ENCODE results near the gene SPATA32. TPM values are rescaled to one million over a fixed set of nuclear protein-coding genes. Genes with fewer than 3 reads are reported as not detected.

Gene SPATA32
- total and polyA plus RNA-seq, 2 donors from 2014 or later = not detected

DNA sequence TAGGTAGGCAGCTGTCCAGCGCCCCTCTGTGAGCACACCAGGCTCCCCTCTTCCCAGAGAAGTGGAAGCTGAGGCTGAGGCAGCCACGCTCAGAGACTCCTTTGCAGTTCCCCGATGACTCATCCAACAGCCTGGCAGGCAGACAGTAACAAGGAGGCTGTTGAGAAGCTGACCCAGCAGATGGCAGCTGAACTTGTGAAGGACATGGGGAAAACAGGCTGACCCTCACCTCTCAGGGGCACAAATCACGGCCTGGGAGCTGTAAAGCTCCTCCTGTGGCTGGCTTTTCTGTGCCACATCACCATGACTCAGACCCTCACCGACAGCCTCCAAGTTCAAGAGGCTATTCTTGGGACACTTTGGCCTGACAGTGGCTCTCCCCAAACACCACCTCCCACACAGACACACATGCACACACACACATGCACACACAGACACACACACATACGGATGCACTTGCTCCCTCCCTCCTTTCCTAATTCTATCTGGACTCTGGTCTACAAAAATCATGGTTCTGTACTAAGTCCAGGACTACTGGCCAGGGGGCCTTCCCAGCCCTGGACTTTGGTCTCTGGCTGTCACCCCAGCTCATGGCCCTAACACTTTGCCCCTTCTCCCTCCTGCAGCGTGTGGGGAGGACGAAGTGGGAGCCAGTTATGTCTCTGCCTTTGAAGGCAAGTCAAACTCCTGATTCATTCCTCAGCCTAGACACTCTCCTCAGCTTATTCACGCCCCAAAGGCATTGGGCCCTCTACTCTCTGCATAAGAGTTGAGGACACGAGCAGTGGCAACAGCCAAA, 31.7 kb upstream of the SPATA32 start:
- intact Hi-C loops (cut with DNase I) = no loop called here
- Histone ChIP-seq H3K27ac (ENCODE audit: low read depth in 2 of 2, low read length in 2 of 2) (peak overlapping the region; percentile 15 to 73), H3K9ac (ENCODE audit: low read length in 3 of 3) (peak overlapping the region in 1 of 3 donors; percentile 47), H3K36me3 (ENCODE audit: control insufficient read depth in 2 of 3, insufficient read depth in 3 of 3, low read length in 3 of 3) (peaks cover 0 to 7% (median 0%) of the 10 kb centered on the region in 3 donors), H3K27me3 (ENCODE audit: control insufficient read depth, insufficient read depth, low read length) (no peaks in the 10 kb centered on the region), H3K9me3 (ENCODE audit: control insufficient read depth in 2 of 3, insufficient read depth in 1 of 3, low read length in 3 of 3) (no peaks in the 10 kb centered on the region), H3K4me3 (ENCODE audit: low read length in 3 of 3) (no peak overlapping the region), H3K4me1 (ENCODE audit: control insufficient read depth in 2 of 3, insufficient read depth in 2 of 3, low read depth in 1 of 3, low read length in 3 of 3) (peaks cover 4 to 77% (median 60%) of the 10 kb centered on the region in 3 donors)
- DNase-seq (peak in 1 of 5 donors; percentile 87), FAIRE-seq (no peak)
- TF ChIP-seq, protein P1, sequence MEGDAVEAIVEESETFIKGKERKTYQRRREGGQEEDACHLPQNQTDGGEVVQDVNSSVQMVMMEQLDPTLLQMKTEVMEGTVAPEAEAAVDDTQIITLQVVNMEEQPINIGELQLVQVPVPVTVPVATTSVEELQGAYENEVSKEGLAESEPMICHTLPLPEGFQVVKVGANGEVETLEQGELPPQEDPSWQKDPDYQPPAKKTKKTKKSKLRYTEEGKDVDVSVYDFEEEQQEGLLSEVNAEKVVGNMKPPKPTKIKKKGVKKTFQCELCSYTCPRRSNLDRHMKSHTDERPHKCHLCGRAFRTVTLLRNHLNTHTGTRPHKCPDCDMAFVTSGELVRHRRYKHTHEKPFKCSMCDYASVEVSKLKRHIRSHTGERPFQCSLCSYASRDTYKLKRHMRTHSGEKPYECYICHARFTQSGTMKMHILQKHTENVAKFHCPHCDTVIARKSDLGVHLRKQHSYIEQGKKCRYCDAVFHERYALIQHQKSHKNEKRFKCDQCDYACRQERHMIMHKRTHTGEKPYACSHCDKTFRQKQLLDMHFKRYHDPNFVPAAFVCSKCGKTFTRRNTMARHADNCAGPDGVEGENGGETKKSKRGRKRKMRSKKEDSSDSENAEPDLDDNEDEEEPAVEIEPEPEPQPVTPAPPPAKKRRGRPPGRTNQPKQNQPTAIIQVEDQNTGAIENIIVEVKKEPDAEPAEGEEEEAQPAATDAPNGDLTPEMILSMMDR (IDR thresholded peaks at IDR 0.05; ENCODE audit: borderline replicate concordance, extremely low read depth, insufficient read depth) = peak; percentile 11

DNA sequence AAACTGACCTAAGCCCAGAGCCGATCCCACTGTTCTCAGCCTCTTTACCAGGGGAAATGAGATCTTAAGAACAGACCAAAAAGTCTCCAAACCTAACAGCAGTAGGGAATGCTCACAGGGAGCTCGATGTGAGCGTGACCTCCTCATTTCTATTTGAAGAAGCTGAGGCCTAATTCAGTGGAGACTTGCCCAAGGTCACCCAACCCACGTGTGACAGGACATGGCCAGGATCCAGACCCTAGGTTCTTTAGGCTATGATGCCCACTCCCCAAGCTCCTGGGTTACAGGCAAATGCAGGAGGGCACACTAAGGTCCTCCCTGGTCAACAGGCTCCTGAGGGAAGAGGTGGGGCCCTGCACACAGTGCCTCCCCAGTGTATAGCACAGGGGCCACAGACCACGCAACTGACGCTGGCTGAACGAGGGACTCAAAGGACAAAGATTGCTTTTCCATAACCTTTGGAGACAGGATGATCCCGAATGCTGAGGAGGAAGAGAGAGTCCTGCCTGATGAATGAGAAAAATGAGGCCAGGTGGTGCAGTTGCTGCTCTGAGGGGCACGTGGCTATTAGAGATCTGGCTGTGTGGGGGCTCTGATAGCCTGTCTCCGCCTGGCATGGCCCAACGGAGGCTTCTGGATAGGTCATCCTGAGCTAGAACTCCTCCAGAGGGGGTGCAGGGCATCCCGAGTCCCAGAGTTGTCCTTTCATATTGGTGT, 31.0 kb upstream of the SPATA32 start:
- peaks cover 0 to 7% (median 0%) of the 10 kb centered on the region in 3 donors for H3K36me3 ChIP-seq (ENCODE audit: control insufficient read depth in 2 of 3, insufficient read depth in 3 of 3, low read length in 3 of 3)
- no peaks in the 10 kb centered on the region for H3K27me3 ChIP-seq (ENCODE audit: control insufficient read depth, insufficient read depth, low read length)
- peaks cover 4 to 78% (median 62%) of the 10 kb centered on the region in 3 donors for H3K4me1 ChIP-seq (ENCODE audit: control insufficient read depth in 2 of 3, insufficient read depth in 2 of 3, low read depth in 1 of 3, low read length in 3 of 3)
- no peak overlapping the region for H3K4me3 ChIP-seq (ENCODE audit: low read length in 3 of 3)
- intact Hi-C loops (cut with DNase I) = no loop called here
- H3K9me3 ChIP-seq (ENCODE audit: control insufficient read depth in 2 of 3, insufficient read depth in 1 of 3, low read length in 3 of 3) = no peaks in the 10 kb centered on the region
- TF ChIP-seq, protein P1 (IDR thresholded peaks at IDR 0.05; ENCODE audit: borderline replicate concordance, extremely low read depth, insufficient read depth) = no peak
- H3K27ac ChIP-seq (ENCODE audit: low read depth in 2 of 2, low read length in 2 of 2) = peak overlapping the region; percentile 15 to 73
- DNase-seq (peak in 1 of 5 donors; percentile 49), FAIRE-seq (no peak)
- peak overlapping the region in 1 of 3 donors; percentile 47 for H3K9ac ChIP-seq (ENCODE audit: low read length in 3 of 3)

DNA sequence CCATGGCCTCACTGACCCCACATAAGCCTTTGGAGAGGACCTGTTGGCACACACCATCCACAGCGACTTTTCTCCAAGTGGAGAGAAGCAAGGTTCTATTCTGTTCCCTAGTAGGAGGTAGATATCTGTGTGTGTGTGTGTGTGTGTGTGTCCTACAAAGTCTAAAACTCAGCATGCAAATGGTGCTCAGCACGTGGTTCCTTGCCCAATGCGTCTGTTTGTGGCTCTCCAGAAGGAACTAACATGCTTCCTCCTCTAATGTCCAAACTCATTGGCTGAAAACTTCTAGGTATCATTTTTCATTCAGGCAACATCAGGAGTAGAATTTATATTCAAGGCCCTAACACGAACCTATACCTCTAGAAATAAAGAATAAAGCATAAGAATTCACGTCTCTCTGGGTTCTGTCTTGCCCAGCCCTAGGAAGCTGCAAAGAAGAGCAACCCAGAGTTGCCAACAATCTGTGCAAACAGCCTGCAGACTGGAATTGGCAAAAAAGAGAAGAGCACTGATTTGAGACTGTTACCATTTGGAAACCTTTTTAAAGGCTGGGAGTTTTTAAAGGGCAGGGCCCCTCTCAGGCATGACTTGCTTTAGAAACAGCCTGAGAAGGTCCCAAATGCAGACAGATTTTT, 29.4 kb upstream of the SPATA32 start:
- no peak overlapping the region for H3K9ac ChIP-seq (ENCODE audit: low read length in 3 of 3)
- FAIRE-seq (no peak), DNase-seq (peak in 1 of 5 donors; percentile 10)
- peaks cover 4 to 77% (median 62%) of the 10 kb centered on the region in 3 donors for H3K4me1 ChIP-seq (ENCODE audit: control insufficient read depth in 2 of 3, insufficient read depth in 2 of 3, low read depth in 1 of 3, low read length in 3 of 3)
- intact Hi-C loops (cut with DNase I) = no loop called here
- TF ChIP-seq, protein P1 (IDR thresholded peaks at IDR 0.05; ENCODE audit: borderline replicate concordance, extremely low read depth, insufficient read depth) = no peak
- no peaks in the 10 kb centered on the region for H3K9me3 ChIP-seq (ENCODE audit: control insufficient read depth in 2 of 3, insufficient read depth in 1 of 3, low read length in 3 of 3)
- H3K36me3 ChIP-seq (ENCODE audit: control insufficient read depth in 2 of 3, insufficient read depth in 3 of 3, low read length in 3 of 3) = peaks cover 0 to 17% (median 6%) of the 10 kb centered on the region in 3 donors
- no peak overlapping the region for H3K4me3 ChIP-seq (ENCODE audit: low read length in 3 of 3)
- H3K27me3 ChIP-seq (ENCODE audit: control insufficient read depth, insufficient read depth, low read length) = no peaks in the 10 kb centered on the region
- peak overlapping the region in 1 of 2 donors; percentile 34 for H3K27ac ChIP-seq (ENCODE audit: low read depth in 2 of 2, low read length in 2 of 2)
